ENCODE data around the gene ZFYVE27. TPM values are rescaled to one million over a fixed set of nuclear protein-coding genes. Genes with fewer than 3 reads are reported as not detected.

ZFYVE27 gene
- total and polyA plus RNA-seq, 2 of the 4 experiments (the other 2 are of a cell fraction), result 13.1 to 22.2 TPM

- Histone ChIP-seq H3K4me3 (ENCODE audit: insufficient read depth, low read depth, low read length) (no peak overlapping the region), H3K14ac (replicated peaks; ENCODE audit: low read depth, low read length) (no peak overlapping the region), H3K79me1 (ENCODE audit: low read depth in 1 of 2, low read length in 2 of 2) (no peaks in the 10 kb centered on the region), H3K4me2 (ENCODE audit: low read depth, low read length) (no peak overlapping the region), H2AK5ac (ENCODE audit: low read depth, low read length) (no peak overlapping the region), H3K9me1 (ENCODE audit: insufficient read depth, low read length) (no peaks in the 10 kb centered on the region), H3K9me3 (ENCODE audit: control insufficient read depth, insufficient read depth, low read length) (no peaks in the 10 kb centered on the region), H3K4me1 (ENCODE audit: control insufficient read depth, insufficient read depth, low read length) (no peaks in the 10 kb centered on the region), H3K27ac (ENCODE audit: insufficient read depth, low read length) (no peak overlapping the region), H2BK15ac (ENCODE audit: low read depth, low read length) (no peak overlapping the region), H2BK120ac (ENCODE audit: low read depth, low read length) (no peak overlapping the region), H4K5ac (ENCODE audit: low read depth, low read length) (no peak overlapping the region), H3K4ac (ENCODE audit: low read depth, low read length) (no peak overlapping the region), H4K8ac (ENCODE audit: low read depth in 2 of 2, low read length in 2 of 2) (no peak overlapping the region), H4K91ac (ENCODE audit: insufficient read depth, low read depth, low read length) (no peak overlapping the region), H2AK9ac (replicated peaks; ENCODE audit: low read depth, low read length, poor library complexity) (no peak overlapping the region), H3K36me3 (ENCODE audit: control insufficient read depth, insufficient read depth, low read length) (no peaks in the 10 kb centered on the region), H3K23ac (ENCODE audit: low read depth, low read length) (no peak overlapping the region), H3K56ac (ENCODE audit: extremely low read depth, insufficient read depth, low read length) (no peak overlapping the region), H2AFZ (replicated peaks; ENCODE audit: low read length, poor library complexity) (no peak overlapping the region), H3K18ac (ENCODE audit: low read depth, low read length) (no peak overlapping the region), H3K9ac (ENCODE audit: low read depth, low read length) (no peak overlapping the region), H4K20me1 (ENCODE audit: insufficient read depth, low read length) (no peaks in the 10 kb centered on the region), H2BK5ac (ENCODE audit: low read depth, low read length, poor library complexity, severe bottlenecking) (no peak overlapping the region), H3K27me3 (ENCODE audit: control insufficient read depth, insufficient read depth, low read length) (peaks cover 60% of the 10 kb centered on the region), H2BK20ac (ENCODE audit: low read depth, low read length) (no peak overlapping the region)
- ChIA-PET CTCF (no interaction called here), POLR2A (ENCODE audit: unreplicated experiment) (no interaction called here)
- dilution Hi-C loops (cut with HindIII; ENCODE audit: low sequenced_read_pairs, unreplicated experiment), result no loop called here
- no TSS peak for BruUV-seq (replicated peaks)
- intact Hi-C loops (cut with micrococcal nuclease), result no loop called here
- WGBS, 2 experiments (ENCODE audit: extremely low coverage in 2 of 2, insufficient read length in 1 of 2), result 75% methylated on average over 2 of the region's 11 CpGs; no CpG with 5 or more reads in 1 of the 2 experiments
- in situ Hi-C loops (cut with MboI; ENCODE audit: low sequenced_read_pairs), result loop anchor here (25.0 kb wide), 1 partner anchor 255 kb away; the partner anchor contains the start of gene CRTAC1
- DNase-seq (no peak), ATAC-seq (ENCODE audit: low read depth) (no peak)
- no peak for TF ChIP-seq USF2 (IDR thresholded peaks at IDR 0.05; ENCODE audit: low read depth, low read length)
- TF ChIP-seq ELK1 (IDR thresholded peaks at IDR 0.05; ENCODE audit: borderline replicate concordance, low read depth, low read length), result no peak
- no peak for TF ChIP-seq RFX5 (IDR thresholded peaks at IDR 0.05; ENCODE audit: low read depth, low read length)
- TF ChIP-seq MAZ (IDR thresholded peaks at IDR 0.05; ENCODE audit: borderline replicate concordance, low read depth, low read length), result no peak
- TF ChIP-seq CEBPB (IDR thresholded peaks at IDR 0.05; ENCODE audit: low read depth, low read length), result no peak
- TF ChIP-seq RAD21 (IDR thresholded peaks at IDR 0.05; ENCODE audit: low read length), result no peak
- no peak for TF ChIP-seq POLR2A (IDR thresholded peaks at IDR 0.05; ENCODE audit: low read depth, low read length)
- TF ChIP-seq SMC3 (IDR thresholded peaks at IDR 0.05; ENCODE audit: low read depth, low read length), result no peak
- no peak for TF ChIP-seq RCOR1 (IDR thresholded peaks at IDR 0.05; ENCODE audit: insufficient replicate concordance, low read length)
- no peak for TF ChIP-seq MXI1 (IDR thresholded peaks at IDR 0.05; ENCODE audit: borderline replicate concordance, low read depth, low read length)
- no peak for TF ChIP-seq NFE2L2 (IDR thresholded peaks at IDR 0.05; ENCODE audit: low read depth, low read length)
- TF ChIP-seq FOS (IDR thresholded peaks at IDR 0.05; ENCODE audit: low read depth, low read length), result no peak
- TF ChIP-seq CHD1 (IDR thresholded peaks at IDR 0.05; ENCODE audit: low read depth, low read length), result no peak
- no peak for TF ChIP-seq CTCF (conservative IDR thresholded peaks at IDR 0.05; ENCODE audit: low read depth, low read length)
- no peak for TF ChIP-seq BHLHE40 (IDR thresholded peaks at IDR 0.05; ENCODE audit: low read depth, low read length)
- no peak for TF ChIP-seq MAFK (IDR thresholded peaks at IDR 0.05; ENCODE audit: low read depth, low read length)
Measured at GRCh38 chr10:97782455-97783228, 45.7 kb downstream of the ZFYVE27 start.

Data from IMR-90 (cell line).